OCI-LY7 (cell line): ENCODE results near the gene CGB8.
"Not testable (repeated sequence)": the region's sequence is repeated elsewhere in the genome, so short reads cannot be mapped to it uniquely, and the experiment has no call there.

Experiments used
- EZH2phosphoT487 ChIP-seq: fragments of 200-600 bp; sonication (generic); IDR thresholded peaks from 2 replicates; pipeline ENCODE4 v1.6.1; 2018; ENCODE audit warnings: low read depth, borderline replicate concordance, mild to moderate bottlenecking, mixed run types, antibody characterized with exemption, low read length, moderate library complexity, mixed read lengths
- TF ChIP-seq, protein P1 (sequence below): fragments of 200-600 bp; sonication (generic); conservative IDR thresholded peaks from 2 replicates; pipeline ENCODE4 v1.5.1; 2014; ENCODE audit warnings: mild to moderate bottlenecking, antibody characterized with exemption, low read length, moderate library complexity, mixed read lengths

- TF ChIP-seq, protein P1, sequence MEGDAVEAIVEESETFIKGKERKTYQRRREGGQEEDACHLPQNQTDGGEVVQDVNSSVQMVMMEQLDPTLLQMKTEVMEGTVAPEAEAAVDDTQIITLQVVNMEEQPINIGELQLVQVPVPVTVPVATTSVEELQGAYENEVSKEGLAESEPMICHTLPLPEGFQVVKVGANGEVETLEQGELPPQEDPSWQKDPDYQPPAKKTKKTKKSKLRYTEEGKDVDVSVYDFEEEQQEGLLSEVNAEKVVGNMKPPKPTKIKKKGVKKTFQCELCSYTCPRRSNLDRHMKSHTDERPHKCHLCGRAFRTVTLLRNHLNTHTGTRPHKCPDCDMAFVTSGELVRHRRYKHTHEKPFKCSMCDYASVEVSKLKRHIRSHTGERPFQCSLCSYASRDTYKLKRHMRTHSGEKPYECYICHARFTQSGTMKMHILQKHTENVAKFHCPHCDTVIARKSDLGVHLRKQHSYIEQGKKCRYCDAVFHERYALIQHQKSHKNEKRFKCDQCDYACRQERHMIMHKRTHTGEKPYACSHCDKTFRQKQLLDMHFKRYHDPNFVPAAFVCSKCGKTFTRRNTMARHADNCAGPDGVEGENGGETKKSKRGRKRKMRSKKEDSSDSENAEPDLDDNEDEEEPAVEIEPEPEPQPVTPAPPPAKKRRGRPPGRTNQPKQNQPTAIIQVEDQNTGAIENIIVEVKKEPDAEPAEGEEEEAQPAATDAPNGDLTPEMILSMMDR = not testable (repeated sequence)
- not testable (repeated sequence) for TF ChIP-seq EZH2phosphoT487
These were observed 923 bp upstream of the CGB8 start for GRCh38 chr19:49049834-49050233.
